DND-41 (cell line): ENCODE results near the gene GTF2F1.

Source experiments
- ATAC-seq: fragments of 200-7000 bp; cut with Tn5 transposase; 3 replicates; pipeline ENCODE4 v1.9.1; 2021; ENCODE audit warnings: low read depth; ENCODE audit not compliant: insufficient read depth
- DNase-seq: peaks from one replicate; pipeline ENCODE4 v3.0.0-alpha.2; 2020
- H2AFZ ChIP-seq: 2 replicates; pipeline ENCODE4 v1.6.0; 2012; ENCODE audit warnings: low read depth, low read length
- H3K27ac ChIP-seq: 2 replicates; pipeline ENCODE4 v1.5.1; 2012; ENCODE audit warnings: low read length, inconsistent platforms
- H3K27me3 ChIP-seq: fragments of 200-600 bp; sonication (generic); 2 replicates; pipeline ENCODE4 v1.6.0; 2012; ENCODE audit warnings: low read length, mild to moderate bottlenecking, inconsistent platforms; ENCODE audit not compliant: insufficient read depth, poor library complexity
- H3K36me3 ChIP-seq: 2 replicates; pipeline ENCODE4 v1.5.1; 2012; ENCODE audit warnings: low read length, inconsistent platforms; ENCODE audit not compliant: insufficient read depth
- H3K4me1 ChIP-seq: 2 replicates; pipeline ENCODE4 v1.5.1; 2012; ENCODE audit warnings: mild to moderate bottlenecking, low read length; ENCODE audit not compliant: insufficient read depth
- H3K4me2 ChIP-seq: 2 replicates; pipeline ENCODE4 v1.6.0; 2012; ENCODE audit warnings: mild to moderate bottlenecking, moderate library complexity, low read length, inconsistent platforms; ENCODE audit not compliant: insufficient read depth
- H3K4me3 ChIP-seq, 2 experiments: fragments of 200-600 bp in 1 of 2; shearing (Covaris generic) in 1 of 2; 2 replicates each; pipeline ENCODE4 v1.5.1; 2012 to 2016; ENCODE audit warnings: inconsistent platforms in 2 of 2, low read length in 2 of 2, mild to moderate bottlenecking in 2 of 2, low read depth in 1 of 2, moderate library complexity in 1 of 2
- H3K79me2 ChIP-seq: 2 replicates; pipeline ENCODE4 v1.6.0; 2012; ENCODE audit warnings: low read length, inconsistent platforms; ENCODE audit not compliant: insufficient read depth
- H3K9ac ChIP-seq: 2 replicates; pipeline ENCODE4 v1.6.0; 2012; ENCODE audit warnings: low read depth, mild to moderate bottlenecking, inconsistent platforms, low read length, moderate library complexity
- H3K9me3 ChIP-seq: 2 replicates; pipeline ENCODE4 v1.5.1; 2012; ENCODE audit warnings: low read length, moderate library complexity, mild to moderate bottlenecking, inconsistent platforms; ENCODE audit not compliant: insufficient read depth, severe bottlenecking
- H4K20me1 ChIP-seq: 2 replicates; pipeline ENCODE4 v1.6.0; 2012; ENCODE audit warnings: low read length; ENCODE audit not compliant: insufficient read depth
- CTCF ChIP-seq: IDR thresholded peaks from 2 replicates; pipeline ENCODE4 v1.5.1; 2012; ENCODE audit warnings: borderline replicate concordance, low read length, moderate library complexity, mild to moderate bottlenecking; ENCODE audit not compliant: poor library complexity, severe bottlenecking; ENCODE audit errors: extremely low read depth
- EZH2 ChIP-seq: IDR thresholded peaks from 3 replicates; pipeline ENCODE4 v1.6.1; 2012; ENCODE audit warnings: borderline replicate concordance, low read depth, mild to moderate bottlenecking, moderate library complexity, low read length, inconsistent platforms; ENCODE audit not compliant: severe bottlenecking

The GTF2F1 gene

GRCh38 chr19:6375411-6376010 lies 17.5 kb downstream of the GTF2F1 start, which contains the start of gene PSPN:
Gene PSPN, minus strand, starts transcription at chr19:6375933. Its CDS starts 84 bp downstream, at chr19:6375849.
- no peaks in the 10 kb centered on the region; the same call in 1 of the 2 replicates for H4K20me1 ChIP-seq
- no peaks in the 10 kb centered on the region for H3K27me3 ChIP-seq
- H3K36me3 ChIP-seq, result peaks cover 33% of the 10 kb centered on the region
- no peak within 1 kb of the TSS for H2AFZ ChIP-seq
- no peak within 1 kb of the TSS for H3K4me2 ChIP-seq
- no peak within 1 kb of the TSS for H3K9ac ChIP-seq
- peaks cover 20% of the 10 kb centered on the region for H3K4me1 ChIP-seq
- H3K79me2 ChIP-seq, result peaks cover 9% of the 10 kb centered on the region; the same call in 1 of the 2 replicates
- no peak for TF ChIP-seq CTCF
- no peak for TF ChIP-seq EZH2
- H3K27ac ChIP-seq, result no peak within 1 kb of the TSS
- ATAC-seq, result no peak
- no peak for DNase-seq
- no peaks in the 10 kb centered on the region for H3K9me3 ChIP-seq
- no peak within 1 kb of the TSS for H3K4me3 ChIP-seq

GRCh38 chr19:6374711-6375410 lies 18.1 kb downstream of the GTF2F1 start:
- Histone ChIP-seq H3K4me1 (peaks cover 20% of the 10 kb centered on the region), H2AFZ (no peak overlapping the region), H3K4me2 (peak overlapping the region; percentile 67; the same call in 1 of the 2 replicates), H3K9ac (peak overlapping the region; percentile 41), H4K20me1 (no peaks in the 10 kb centered on the region; the same call in 1 of the 2 replicates), H3K27me3 (no peaks in the 10 kb centered on the region), H3K9me3 (no peaks in the 10 kb centered on the region), H3K36me3 (peaks cover 26% of the 10 kb centered on the region), H3K79me2 (peaks cover 9% of the 10 kb centered on the region; the same call in 1 of the 2 replicates), H3K4me3 (no peak overlapping the region), H3K27ac (no peak overlapping the region)
- no peak for TF ChIP-seq CTCF
- no peak for TF ChIP-seq EZH2
- no peak for DNase-seq
- ATAC-seq, result no peak

GRCh38 chr19:6374161-6374709 lies 18.7 kb downstream of the GTF2F1 start:
- no peak overlapping the region for H2AFZ ChIP-seq
- H3K4me3 ChIP-seq, result peak overlapping the region in 1 of 2 experiments; percentile 54; a peak in 3 of 4 replicates
- peaks cover 21% of the 10 kb centered on the region for H3K36me3 ChIP-seq
- H4K20me1 ChIP-seq, result no peaks in the 10 kb centered on the region; the same call in 1 of the 2 replicates
- peak overlapping the region; percentile 67 for H3K4me2 ChIP-seq
- ATAC-seq (no peak), DNase-seq (no peak)
- TF ChIP-seq EZH2 (no peak), CTCF (no peak)
- no peaks in the 10 kb centered on the region for H3K9me3 ChIP-seq
- H3K27ac ChIP-seq, result peak overlapping the region; percentile 49
- H3K9ac ChIP-seq, result peak overlapping the region; percentile 41
- no peaks in the 10 kb centered on the region for H3K27me3 ChIP-seq
- peaks cover 9% of the 10 kb centered on the region; the same call in 1 of the 2 replicates for H3K79me2 ChIP-seq
- peaks cover 20% of the 10 kb centered on the region for H3K4me1 ChIP-seq
